ENCODE measurements around the gene AVPR1B. TPM values are rescaled to one million over a fixed set of nuclear protein-coding genes. Genes with fewer than 3 reads are reported as not detected.
A peak's percentile ranks its signal among the peaks of the same experiment; 100 is the strongest.
"Not testable (repeated sequence)": the region's sequence is repeated elsewhere in the genome, so short reads cannot be mapped to it uniquely, and the experiment has no call there.

Gene AVPR1B
- total RNA-seq, 4 donors from 2014 or later: 0.47 TPM; not detected in 3

- no peak for TF ChIP-seq CTCF (IDR thresholded peaks at IDR 0.05)
- TF ChIP-seq POLR2A (IDR thresholded peaks at IDR 0.05): no peak
- peak in 1 of 3 donors; percentile 39 for DNase-seq
- Histone ChIP-seq H3K27ac (peak overlapping the region in 2 of 4 donors; percentile 53 to 71), H3K4me3 (no peak overlapping the region), H3K4me1 (peaks cover 0 to 3% (median 0%) of the 10 kb centered on the region in 4 donors), H3K36me3 (no peaks in the 10 kb centered on the region), H3K27me3 (no peaks in the 10 kb centered on the region), H3K9me3 (no peaks in the 10 kb centered on the region)
Observed at GRCh38 chr1:206067486-206068227, 49.5 kb downstream of the AVPR1B start.

DNA sequence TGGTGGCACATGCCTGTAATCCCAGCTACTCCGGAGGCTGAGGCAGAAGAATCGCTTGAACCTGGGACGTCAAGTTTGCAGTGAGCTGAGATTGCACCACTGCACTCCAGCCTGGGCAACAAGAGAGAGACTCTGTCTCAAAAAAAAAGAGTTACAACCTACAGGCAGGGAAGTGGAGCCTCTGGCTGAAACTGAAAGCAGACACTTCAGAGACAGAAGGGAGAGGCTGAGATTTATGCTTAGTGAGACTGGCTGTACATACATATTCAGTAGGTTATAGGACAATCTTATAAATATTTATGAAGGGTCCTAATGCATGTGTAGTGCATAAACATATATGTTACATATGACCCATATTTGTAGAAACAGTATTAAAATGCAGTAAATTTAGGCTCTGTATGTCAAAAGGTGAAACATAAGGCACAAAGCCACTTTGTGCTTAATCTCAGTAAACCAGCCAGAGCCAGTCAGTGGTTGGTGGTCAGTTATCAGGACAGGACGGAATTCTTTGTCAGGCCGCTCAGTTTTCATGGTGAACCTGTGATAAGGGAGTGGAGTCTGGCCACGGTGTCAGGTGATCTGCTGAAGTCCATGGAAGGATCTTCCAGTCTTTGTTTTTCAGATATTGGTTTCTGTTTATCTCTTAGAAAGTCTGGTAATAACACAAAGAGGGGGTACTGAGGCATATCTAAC lies 50.6 kb downstream of the AVPR1B start:
- Histone ChIP-seq H3K36me3 (no peaks in the 10 kb centered on the region), H3K27ac (peak overlapping the region in 2 of 4 donors; percentile 53 to 71), H3K4me3 (no peak overlapping the region), H3K27me3 (no peaks in the 10 kb centered on the region), H3K4me1 (peaks cover 0 to 3% (median 0%) of the 10 kb centered on the region in 4 donors), H3K9me3 (no peaks in the 10 kb centered on the region)
- DNase-seq: no peak
- TF ChIP-seq CTCF (IDR thresholded peaks at IDR 0.05) (no peak), POLR2A (IDR thresholded peaks at IDR 0.05) (no peak)

DNA sequence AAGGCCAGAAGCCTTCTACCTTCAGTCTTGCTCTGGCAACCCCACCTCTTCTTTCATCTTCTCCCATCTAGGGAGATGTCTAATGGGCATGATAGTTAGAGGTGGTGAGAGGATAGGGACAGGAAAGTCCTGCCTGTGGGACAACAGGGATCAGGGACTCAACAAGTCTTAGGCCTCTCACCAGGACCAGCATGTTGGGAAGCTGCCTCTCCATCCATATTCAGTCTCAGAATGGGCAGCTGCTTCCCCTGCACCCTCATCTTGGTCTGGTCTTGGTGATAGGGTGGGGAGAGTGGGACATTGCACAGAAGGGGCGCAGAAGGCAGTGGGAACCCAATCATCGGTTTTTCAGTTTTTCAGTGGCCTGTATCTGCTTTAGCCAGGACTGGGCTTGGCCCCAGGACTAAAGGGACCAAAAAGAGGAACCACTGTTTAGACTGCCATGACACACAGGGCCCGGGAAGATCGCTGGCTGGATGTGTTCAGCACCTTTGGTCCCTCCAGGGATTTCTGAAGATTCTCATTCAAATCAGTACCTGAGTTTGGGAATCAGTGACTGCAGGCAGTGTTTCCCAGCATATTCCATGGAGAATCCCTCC lies 51.5 kb downstream of the AVPR1B start:
- H3K4me3 ChIP-seq: no peak overlapping the region
- no peak for DNase-seq
- H3K27me3 ChIP-seq: no peaks in the 10 kb centered on the region
- TF ChIP-seq POLR2A (IDR thresholded peaks at IDR 0.05) (no peak), CTCF (IDR thresholded peaks at IDR 0.05) (no peak)
- H3K36me3 ChIP-seq: no peaks in the 10 kb centered on the region
- no peaks in the 10 kb centered on the region for H3K9me3 ChIP-seq
- H3K4me1 ChIP-seq: peaks cover 0 to 3% (median 0%) of the 10 kb centered on the region in 4 donors
- H3K27ac ChIP-seq: peak overlapping the region in 1 of 4 donors; percentile 71

DNA sequence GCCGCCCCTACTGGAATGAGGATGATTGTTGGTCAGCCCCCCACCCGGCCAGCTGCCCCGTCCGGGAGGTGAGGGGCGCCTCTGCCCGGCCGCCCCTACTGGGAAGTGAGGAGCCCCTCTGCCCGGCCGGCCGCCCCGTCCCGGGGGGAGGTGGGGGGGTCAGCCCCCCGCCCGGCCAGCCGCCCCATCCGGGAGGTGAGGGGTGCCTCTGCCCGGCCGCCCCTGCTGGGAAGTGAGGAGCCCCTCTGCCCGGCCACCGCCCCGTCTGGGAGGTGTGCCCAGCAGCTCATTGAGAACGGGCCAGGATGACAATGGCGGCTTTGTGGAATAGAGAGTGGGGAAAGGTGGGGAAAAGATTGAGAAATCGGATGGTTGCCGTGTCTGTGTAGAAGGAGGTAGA lies 52.7 kb downstream of the AVPR1B start:
- not testable (repeated sequence) for H3K4me1 ChIP-seq

DNA sequence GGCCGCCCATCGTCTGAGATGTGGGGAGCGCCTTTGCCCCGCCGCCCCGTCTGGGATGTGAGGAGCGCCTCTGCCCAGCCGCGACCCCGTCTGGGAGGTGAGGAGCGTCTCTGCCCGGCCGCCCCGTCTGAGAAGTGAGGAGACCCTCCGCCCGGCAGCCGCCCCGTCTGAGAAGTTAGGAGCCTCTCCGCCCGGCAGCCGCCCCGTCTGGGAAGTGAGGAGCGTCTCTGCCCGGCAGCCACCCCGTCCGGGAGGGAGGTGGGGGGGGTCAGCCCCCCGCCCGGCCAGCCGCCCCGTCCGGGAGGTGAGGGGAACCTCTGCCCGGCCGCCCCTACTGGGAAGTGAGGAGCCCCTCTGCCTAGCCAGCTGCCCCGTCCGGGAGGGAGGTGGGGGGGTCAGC lies 53.2 kb downstream of the AVPR1B start:
- H3K27me3 ChIP-seq, DNase-seq, H3K9me3 ChIP-seq, H3K27ac ChIP-seq, H3K36me3 ChIP-seq, H3K4me3 ChIP-seq, H3K4me1 ChIP-seq: not testable (repeated sequence)

More for the DNA sequence above, 52.7 kb downstream of the AVPR1B start:
- not testable (repeated sequence) for H3K4me3 ChIP-seq, H3K27me3 ChIP-seq, H3K9me3 ChIP-seq, DNase-seq, H3K27ac ChIP-seq, H3K36me3 ChIP-seq

GRCh38 chr1:206062464-206062863 lies 54.7 kb downstream of the AVPR1B start:
- TF ChIP-seq POLR2A (IDR thresholded peaks at IDR 0.05) (no peak), CTCF (IDR thresholded peaks at IDR 0.05) (no peak)
- no peaks in the 10 kb centered on the region for H3K27me3 ChIP-seq

More at GRCh38 chr1:206062464-206062863, 54.7 kb downstream of the AVPR1B start:
- Histone ChIP-seq H3K4me1 (peaks cover 0 to 3% (median 0%) of the 10 kb centered on the region in 4 donors), H3K36me3 (no peaks in the 10 kb centered on the region), H3K27ac (no peak overlapping the region), H3K9me3 (no peaks in the 10 kb centered on the region), H3K4me3 (no peak overlapping the region)
- no peak for DNase-seq

Measured in Peyer's patch (tissue), 4 donors.